Activated naive CD4-positive, alpha-beta T cell treated with anti-CD3 and anti-CD28 coated beads, Interleukin-2, amount 10 ng/mL, durations not matched to agents 7 days and 5 days (primary cell): ENCODE data around the gene KLF16.
A peak's percentile ranks its signal among the peaks of the same experiment; 100 is the strongest.

Experiments
- CTCF ChIA-PET: fragments of 350-600 bp; sonication (Branson Sonifier 250); formaldehyde crosslinking; loops from one replicate; lab custom pipeline; 2021; ENCODE audit warnings: antibody characterized with exemption; lab: Charles Lee
- DNase-seq: peaks from one replicate; pipeline ENCODE4 v3.0.0-alpha.2; 2020
- H3K27ac Mint-ChIP-seq: one replicate; pipeline ENCODE4 v1.8.0; 2021; ENCODE audit warnings: mild to moderate bottlenecking, moderate library complexity, mixed read lengths
- H3K27me3 Mint-ChIP-seq: one replicate; pipeline ENCODE4 v1.8.0; 2021; ENCODE audit warnings: mild to moderate bottlenecking, mixed read lengths
- H3K36me3 Mint-ChIP-seq: one replicate; pipeline ENCODE4 v1.8.0; 2021; ENCODE audit warnings: mixed read lengths
- H3K4me1 Mint-ChIP-seq: one replicate; pipeline ENCODE4 v1.8.0; 2021; ENCODE audit warnings: mixed read lengths
- H3K4me3 Mint-ChIP-seq: one replicate; pipeline ENCODE4 v1.8.0; 2021; ENCODE audit warnings: mild to moderate bottlenecking, moderate library complexity, mixed read lengths
- H3K9me3 Mint-ChIP-seq: one replicate; pipeline ENCODE4 v1.8.0; 2021; ENCODE audit warnings: mixed read lengths

KLF16 gene

GRCh38 chr19:1868971-1869370, 5.6 kb upstream of the KLF16 start:
- Mint-ChIP-seq H3K9me3 (no peaks in the 10 kb centered on the region), H3K27ac (no peak overlapping the region), H3K4me1 (peaks cover 44% of the 10 kb centered on the region), H3K27me3 (no peaks in the 10 kb centered on the region), H3K4me3 (no peak overlapping the region), H3K36me3 (peaks cover 21% of the 10 kb centered on the region)
- no peak for DNase-seq
- CTCF ChIA-PET: no interaction called here

- Mint-ChIP-seq H3K27me3 (no peaks in the 10 kb centered on the region), H3K27ac (peak overlapping the region; percentile 33), H3K4me3 (no peak overlapping the region), H3K36me3 (peaks cover 13% of the 10 kb centered on the region), H3K9me3 (no peaks in the 10 kb centered on the region), H3K4me1 (peaks cover 38% of the 10 kb centered on the region)
- no peak for DNase-seq
- CTCF ChIA-PET: interaction anchor here (0.9 to 4.0 kb wide), 2 partner anchors 29 to 63 kb away, joined by 4 to 21 read pairs; no protein-coding TSS in a partner anchor
Measured at GRCh38 chr19:1867349-1867724, 4.0 kb upstream of the KLF16 start.

GRCh38 chr19:1866693-1867348, 3.4 kb upstream of the KLF16 start:
- Mint-ChIP-seq H3K36me3 (peaks cover 13% of the 10 kb centered on the region), H3K27ac (peak overlapping the region; percentile 63), H3K4me3 (no peak overlapping the region), H3K4me1 (peaks cover 42% of the 10 kb centered on the region), H3K9me3 (no peaks in the 10 kb centered on the region), H3K27me3 (no peaks in the 10 kb centered on the region)
- no peak for DNase-seq
- CTCF ChIA-PET: interaction anchor here (0.9 to 4.0 kb wide), 3 partner anchors 9 to 63 kb away, joined by 4 to 21 read pairs (median 4); no protein-coding TSS in a partner anchor

GRCh38 chr19:1865172-1866010, 2.0 kb upstream of the KLF16 start:
- Mint-ChIP-seq H3K4me1 (peaks cover 52% of the 10 kb centered on the region), H3K4me3 (peak overlapping the region; percentile 73), H3K36me3 (peaks cover 10% of the 10 kb centered on the region), H3K27me3 (no peaks in the 10 kb centered on the region), H3K9me3 (no peaks in the 10 kb centered on the region), H3K27ac (peak overlapping the region; percentile 75)
- CTCF ChIA-PET: interaction anchor here (0.7 to 4.0 kb wide), 8 partner anchors 9 to 205 kb away, joined by 3 to 21 read pairs (median 4); no protein-coding TSS in a partner anchor
- no peak for DNase-seq

- Mint-ChIP-seq H3K27me3 (no peaks in the 10 kb centered on the region), H3K9me3 (no peaks in the 10 kb centered on the region), H3K36me3 (peaks cover 6% of the 10 kb centered on the region), H3K4me1 (peaks cover 47% of the 10 kb centered on the region), H3K4me3 (peak overlapping the region; percentile 73), H3K27ac (peak overlapping the region; percentile 87)
- DNase-seq: peak; percentile 75
- CTCF ChIA-PET: interaction anchor here (0.7 to 4.0 kb wide), 9 partner anchors 9 to 205 kb away, joined by 3 to 21 read pairs (median 4); partner anchors contain the start of gene ABHD17A
Measured at GRCh38 chr19:1864480-1865171, 1.2 kb upstream of the KLF16 start.

- peak overlapping the region; percentile 87 for H3K27ac Mint-ChIP-seq
- peaks cover 5% of the 10 kb centered on the region for H3K36me3 Mint-ChIP-seq
- CTCF ChIA-PET: interaction anchor here (0.7 to 4.0 kb wide), 9 partner anchors 8 to 206 kb away, joined by 3 to 21 read pairs (median 4); partner anchors contain the start of gene ABHD17A
- H3K4me3 Mint-ChIP-seq: peak overlapping the region; percentile 73
- peak; percentile 94 for DNase-seq
- no peaks in the 10 kb centered on the region for H3K9me3 Mint-ChIP-seq
- H3K4me1 Mint-ChIP-seq: peaks cover 45% of the 10 kb centered on the region
- no peaks in the 10 kb centered on the region for H3K27me3 Mint-ChIP-seq
Measured at GRCh38 chr19:1863638-1864479, 480 bp upstream of the KLF16 start.

- H3K27ac Mint-ChIP-seq: peak overlapping the region; percentile 94
- CTCF ChIA-PET: no interaction called here
- H3K27me3 Mint-ChIP-seq: no peaks in the 10 kb centered on the region
- no peaks in the 10 kb centered on the region for H3K9me3 Mint-ChIP-seq
- peaks cover 2% of the 10 kb centered on the region for H3K36me3 Mint-ChIP-seq
- peaks cover 47% of the 10 kb centered on the region for H3K4me1 Mint-ChIP-seq
- peak overlapping the region; percentile 92 for H3K4me3 Mint-ChIP-seq
- peak; percentile 68 for DNase-seq
Measured at GRCh38 chr19:1862424-1863327, 703 bp downstream of the KLF16 start.

- H3K4me1 Mint-ChIP-seq: peaks cover 44% of the 10 kb centered on the region
- no peaks in the 10 kb centered on the region for H3K36me3 Mint-ChIP-seq
- no peaks in the 10 kb centered on the region for H3K9me3 Mint-ChIP-seq
- no peak for DNase-seq
- H3K27ac Mint-ChIP-seq: peak overlapping the region; percentile 94
- peak overlapping the region; percentile 92 for H3K4me3 Mint-ChIP-seq
- CTCF ChIA-PET: no interaction called here
- no peaks in the 10 kb centered on the region for H3K27me3 Mint-ChIP-seq
Measured at GRCh38 chr19:1862068-1862423, 1.3 kb downstream of the KLF16 start.

GRCh38 chr19:1861599-1862031, 1.8 kb downstream of the KLF16 start:
- CTCF ChIA-PET: interaction anchor here (0.6 kb wide), 1 partner anchor 158 kb away, joined by 3 read pairs; no protein-coding TSS in a partner anchor
- Mint-ChIP-seq H3K4me3 (peak overlapping the region; percentile 92), H3K36me3 (no peaks in the 10 kb centered on the region), H3K27ac (peak overlapping the region; percentile 94), H3K27me3 (no peaks in the 10 kb centered on the region), H3K9me3 (no peaks in the 10 kb centered on the region), H3K4me1 (peaks cover 41% of the 10 kb centered on the region)
- no peak for DNase-seq

GRCh38 chr19:1860821-1861598, 2.4 kb downstream of the KLF16 start:
- Mint-ChIP-seq H3K36me3 (no peaks in the 10 kb centered on the region), H3K9me3 (no peaks in the 10 kb centered on the region), H3K27ac (no peak overlapping the region), H3K4me3 (peak overlapping the region; percentile 92), H3K27me3 (no peaks in the 10 kb centered on the region), H3K4me1 (peaks cover 46% of the 10 kb centered on the region)
- CTCF ChIA-PET: interaction anchor here (0.6 kb wide), 1 partner anchor 159 kb away, joined by 3 read pairs; no protein-coding TSS in a partner anchor
- no peak for DNase-seq

- CTCF ChIA-PET: interaction anchor here (1.0 kb wide), 1 partner anchor 11 kb away, joined by 3 read pairs; no protein-coding TSS in a partner anchor
- H3K9me3 Mint-ChIP-seq: no peaks in the 10 kb centered on the region
- H3K27ac Mint-ChIP-seq: no peak overlapping the region
- DNase-seq: peak; percentile 65
- no peaks in the 10 kb centered on the region for H3K27me3 Mint-ChIP-seq
- no peaks in the 10 kb centered on the region for H3K36me3 Mint-ChIP-seq
- no peak overlapping the region for H3K4me3 Mint-ChIP-seq
- H3K4me1 Mint-ChIP-seq: peaks cover 47% of the 10 kb centered on the region
Measured at GRCh38 chr19:1860042-1860775, 3.2 kb downstream of the KLF16 start.
